ENCODE measurements around the gene DEAF1. TPM values are rescaled to one million over a fixed set of nuclear protein-coding genes. Genes with fewer than 3 reads are reported as not detected.

DEAF1 gene
- total RNA-seq, 2 donors from 2014 or later = 44.1 to 51.9 TPM

DNA sequence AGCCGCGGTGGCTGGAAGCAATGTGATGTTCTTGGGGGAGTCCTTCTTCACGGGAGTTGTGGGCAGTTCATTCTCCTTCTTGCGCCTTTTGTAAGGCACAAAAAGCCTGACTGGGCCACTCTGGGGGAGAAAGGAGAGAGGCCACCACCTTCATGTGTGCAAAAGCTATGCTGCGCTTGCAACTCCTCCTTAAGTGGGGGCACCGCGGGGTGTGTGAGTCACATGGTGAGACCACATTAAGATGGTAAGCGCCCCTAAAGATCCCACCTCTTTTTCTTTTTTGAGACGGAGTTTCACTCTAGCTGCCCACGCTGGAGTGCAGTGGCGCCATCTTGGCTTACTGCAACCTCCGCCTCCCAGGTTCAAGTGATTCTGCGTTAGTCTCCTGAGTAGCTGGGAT, 14.1 kb downstream of the DEAF1 start:
- DNase-seq = no peak
- H3K27ac ChIP-seq (ENCODE audit: low read depth, low read length) = no peak overlapping the region
- H3K4me3 ChIP-seq (ENCODE audit: low read length) = no peak overlapping the region
- H3K4me3 Mint-ChIP-seq = no peak overlapping the region
- WGBS, 2 experiments (ENCODE audit: insufficient coverage in 1 of 2, insufficient read length in 1 of 2) = 92 to 94% methylated on average over 10 to 13 of the region's 13 CpGs
- H3K4me1 ChIP-seq (ENCODE audit: control insufficient read depth, insufficient read depth, low read length) = no peaks in the 10 kb centered on the region
- TF ChIP-seq CTCF (conservative IDR thresholded peaks at IDR 0.05) = no peak
- no peaks in the 10 kb centered on the region for H3K27me3 ChIP-seq (ENCODE audit: control insufficient read depth, insufficient read depth, low read length, poor library complexity, severe bottlenecking)
- no peaks in the 10 kb centered on the region for H3K9me3 ChIP-seq (ENCODE audit: control insufficient read depth, low read length)
- H3K36me3 Mint-ChIP-seq (ENCODE audit: low read depth) = peaks cover 79% of the 10 kb centered on the region
- H3K4me1 Mint-ChIP-seq = no peaks in the 10 kb centered on the region
- H3K36me3 ChIP-seq (ENCODE audit: control insufficient read depth, insufficient read depth, low read length) = peaks cover 56% of the 10 kb centered on the region
- no peaks in the 10 kb centered on the region for H3K27me3 Mint-ChIP-seq (ENCODE audit: insufficient read depth)
- no peak overlapping the region for H3K9ac ChIP-seq (ENCODE audit: extremely low read depth, low read length, poor library complexity, severe bottlenecking)
- no peaks in the 10 kb centered on the region for H3K9me3 Mint-ChIP-seq
- no peak overlapping the region for H3K27ac Mint-ChIP-seq

DNA sequence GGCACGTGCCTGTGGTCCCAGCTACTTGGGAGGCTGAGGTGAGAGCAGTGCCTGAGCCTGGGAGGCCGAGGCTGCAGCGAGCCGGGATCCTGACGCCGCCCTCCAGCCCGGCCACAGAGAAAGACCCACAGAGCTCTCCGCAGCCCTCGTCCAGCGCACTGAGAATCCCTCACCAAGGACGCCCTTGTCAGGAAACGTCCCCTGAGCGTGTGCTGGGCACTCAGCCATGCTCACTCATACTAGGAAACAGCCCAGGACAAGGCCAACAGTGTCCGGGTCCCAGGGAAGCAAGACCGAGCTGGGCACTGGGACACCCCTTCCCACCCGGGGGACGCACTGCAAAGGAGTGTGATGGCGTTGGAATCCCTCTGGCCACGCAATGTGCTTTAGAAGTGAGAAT, 14.5 kb downstream of the DEAF1 start:
- H3K9me3 Mint-ChIP-seq = no peaks in the 10 kb centered on the region

GRCh38 chr11:679271-680207, 15.5 kb downstream of the DEAF1 start:
- H3K27ac ChIP-seq (ENCODE audit: low read depth, low read length) = no peak overlapping the region
- Mint-ChIP-seq H3K9me3 (no peaks in the 10 kb centered on the region), H3K27me3 (ENCODE audit: insufficient read depth) (no peaks in the 10 kb centered on the region), H3K4me3 (no peak overlapping the region), H3K27ac (no peak overlapping the region), H3K4me1 (no peaks in the 10 kb centered on the region), H3K36me3 (ENCODE audit: low read depth) (peaks cover 79% of the 10 kb centered on the region)
- no peak overlapping the region for H3K9ac ChIP-seq (ENCODE audit: extremely low read depth, low read length, poor library complexity, severe bottlenecking)
- DNase-seq = no peak
- no peaks in the 10 kb centered on the region for H3K4me1 ChIP-seq (ENCODE audit: control insufficient read depth, insufficient read depth, low read length)
- H3K27me3 ChIP-seq (ENCODE audit: control insufficient read depth, insufficient read depth, low read length, poor library complexity, severe bottlenecking) = no peaks in the 10 kb centered on the region
- no peaks in the 10 kb centered on the region for H3K9me3 ChIP-seq (ENCODE audit: control insufficient read depth, low read length)
- peaks cover 49% of the 10 kb centered on the region for H3K36me3 ChIP-seq (ENCODE audit: control insufficient read depth, insufficient read depth, low read length)
- no peak for TF ChIP-seq CTCF (conservative IDR thresholded peaks at IDR 0.05)
- WGBS, 2 experiments (ENCODE audit: insufficient coverage in 1 of 2, insufficient read length in 1 of 2) = 96 to 98% methylated on average over 25 to 36 of the region's 36 CpGs
- no peak overlapping the region for H3K4me3 ChIP-seq (ENCODE audit: low read length)

More for the DNA sequence above, 14.5 kb downstream of the DEAF1 start:
- no peaks in the 10 kb centered on the region for H3K4me1 Mint-ChIP-seq
- H3K27me3 Mint-ChIP-seq (ENCODE audit: insufficient read depth) = no peaks in the 10 kb centered on the region
- peaks cover 77% of the 10 kb centered on the region for H3K36me3 Mint-ChIP-seq (ENCODE audit: low read depth)
- Histone ChIP-seq H3K4me3 (ENCODE audit: low read length) (no peak overlapping the region), H3K4me1 (ENCODE audit: control insufficient read depth, insufficient read depth, low read length) (no peaks in the 10 kb centered on the region), H3K27ac (ENCODE audit: low read depth, low read length) (no peak overlapping the region), H3K27me3 (ENCODE audit: control insufficient read depth, insufficient read depth, low read length, poor library complexity, severe bottlenecking) (no peaks in the 10 kb centered on the region), H3K36me3 (ENCODE audit: control insufficient read depth, insufficient read depth, low read length) (peaks cover 52% of the 10 kb centered on the region), H3K9ac (ENCODE audit: extremely low read depth, low read length, poor library complexity, severe bottlenecking) (no peak overlapping the region), H3K9me3 (ENCODE audit: control insufficient read depth, low read length) (no peaks in the 10 kb centered on the region)
- 89 to 93% methylated on average over 14 to 19 of the region's 19 CpGs for WGBS, 2 experiments (ENCODE audit: insufficient coverage in 1 of 2, insufficient read length in 1 of 2)
- H3K4me3 Mint-ChIP-seq = no peak overlapping the region
- no peak for DNase-seq
- TF ChIP-seq CTCF (conservative IDR thresholded peaks at IDR 0.05) = no peak
- H3K27ac Mint-ChIP-seq = no peak overlapping the region

All from endodermal cell (in vitro differentiated cells).